Effector memory CD4-positive, alpha-beta T cell (primary cell): ENCODE measurements around the gene TGFBI.
A peak's percentile ranks its signal among the peaks of the same experiment; 100 is the strongest.

Experiments used
- DNase-seq, 3 donors: peaks; one replicate each; pipeline ENCODE4 v3.0.0-alpha.2; 2020
- H3K27ac ChIP-seq: 2 replicates; pipeline ENCODE4 v1.7.0; 2013; ENCODE audit warnings: mild to moderate bottlenecking, low read length, moderate library complexity; ENCODE audit not compliant: insufficient read depth, poor library complexity, severe bottlenecking
- H3K27me3 ChIP-seq: replicated peaks from 2 replicates; pipeline ENCODE4 v1.7.0; 2013; ENCODE audit warnings: mild to moderate bottlenecking, low read length; ENCODE audit not compliant: insufficient read depth, control insufficient read depth, poor library complexity, severe bottlenecking
- H3K36me3 ChIP-seq: 2 replicates; pipeline ENCODE4 v1.7.0; 2013; ENCODE audit warnings: mild to moderate bottlenecking, low read length, moderate library complexity; ENCODE audit not compliant: control insufficient read depth, insufficient read depth
- H3K4me1 ChIP-seq: 2 replicates; pipeline ENCODE4 v1.7.0; 2013; ENCODE audit warnings: low read length, mild to moderate bottlenecking; ENCODE audit not compliant: control insufficient read depth, insufficient read depth, poor library complexity, severe bottlenecking
- H3K4me3 ChIP-seq: 2 replicates; pipeline ENCODE4 v1.7.0; 2013; ENCODE audit warnings: low read length, low read depth, mild to moderate bottlenecking; ENCODE audit not compliant: insufficient read depth, poor library complexity, severe bottlenecking
- H3K9me3 ChIP-seq: 2 replicates; pipeline ENCODE4 v1.7.0; 2013; ENCODE audit warnings: mild to moderate bottlenecking, low read length, moderate library complexity; ENCODE audit not compliant: control insufficient read depth

Gene TGFBI

GRCh38 chr5:136033848-136034247, 5.1 kb downstream of the TGFBI start:
- Histone ChIP-seq H3K4me3 (no peak overlapping the region), H3K4me1 (peaks cover 24% of the 10 kb centered on the region), H3K9me3 (no peaks in the 10 kb centered on the region), H3K36me3 (no peaks in the 10 kb centered on the region), H3K27me3 (no peaks in the 10 kb centered on the region), H3K27ac (no peak overlapping the region)
- DNase-seq, result no peak

- no peak overlapping the region for H3K27ac ChIP-seq
- no peaks in the 10 kb centered on the region for H3K36me3 ChIP-seq
- no peaks in the 10 kb centered on the region for H3K27me3 ChIP-seq
- no peak for DNase-seq
- H3K4me3 ChIP-seq, result no peak overlapping the region
- peaks cover 24% of the 10 kb centered on the region for H3K4me1 ChIP-seq
- H3K9me3 ChIP-seq, result no peaks in the 10 kb centered on the region
Observed at GRCh38 chr5:136034492-136034891, 5.7 kb downstream of the TGFBI start.

GRCh38 chr5:136034984-136035383, 6.2 kb downstream of the TGFBI start:
- Histone ChIP-seq H3K9me3 (no peaks in the 10 kb centered on the region), H3K27me3 (no peaks in the 10 kb centered on the region), H3K36me3 (no peaks in the 10 kb centered on the region), H3K4me3 (no peak overlapping the region), H3K27ac (no peak overlapping the region), H3K4me1 (peaks cover 24% of the 10 kb centered on the region)
- DNase-seq, result no peak

DNA sequence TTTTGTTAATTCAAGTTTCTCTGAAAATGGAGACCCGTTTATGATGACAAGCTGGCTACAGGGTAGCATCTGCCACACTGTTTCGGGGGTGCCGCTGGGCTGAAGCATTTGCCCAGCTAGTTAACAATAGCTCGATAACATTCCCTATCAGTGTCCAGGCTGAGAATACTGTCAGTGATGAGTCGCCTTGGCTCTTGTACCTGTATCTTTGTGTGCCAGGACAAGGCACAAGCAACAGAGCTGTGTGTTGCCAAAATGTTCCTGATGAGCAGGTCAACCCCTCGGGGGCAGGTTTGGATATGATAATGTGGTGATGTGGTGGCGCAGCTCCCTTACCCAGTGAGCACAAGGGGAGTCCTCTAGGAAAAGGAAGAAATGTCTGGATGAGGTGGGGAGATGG, 7.0 kb downstream of the TGFBI start:
- no peak for DNase-seq
- peak overlapping the region; percentile 37 for H3K27ac ChIP-seq

DNA sequence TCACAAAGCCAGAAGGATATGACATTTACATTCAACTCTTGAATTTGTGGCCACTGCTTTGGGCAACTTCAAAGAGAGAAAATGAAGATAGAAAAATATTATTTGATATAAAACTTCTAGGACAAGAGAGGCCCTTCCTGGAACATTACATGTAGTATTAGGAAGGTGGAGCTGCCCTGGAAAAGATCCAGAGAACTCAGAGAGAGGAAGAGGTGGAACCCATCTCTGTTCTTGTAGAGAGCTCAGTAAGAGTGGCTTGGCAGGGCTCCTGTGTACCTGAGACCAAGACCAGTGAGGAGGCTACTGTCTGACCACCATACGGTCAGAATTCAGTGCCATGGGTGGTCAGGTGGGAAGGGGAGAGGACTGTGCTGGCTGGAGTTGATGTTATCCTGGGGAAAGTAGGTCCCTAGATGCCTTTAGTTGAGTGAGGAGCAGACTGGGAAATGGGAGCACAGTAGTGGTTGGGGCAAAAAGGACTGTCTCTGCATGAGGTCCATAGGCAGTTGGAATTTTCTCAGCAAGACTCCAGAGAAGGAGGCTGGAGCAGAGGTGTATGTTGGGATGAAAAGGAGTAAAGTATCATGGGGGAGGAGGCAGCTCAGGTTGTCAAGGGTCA, 7.6 kb downstream of the TGFBI start:
- H3K4me1 ChIP-seq, result peaks cover 24% of the 10 kb centered on the region

More for the DNA sequence above, 7.0 kb downstream of the TGFBI start:
- Histone ChIP-seq H3K27me3 (no peaks in the 10 kb centered on the region), H3K36me3 (no peaks in the 10 kb centered on the region), H3K4me3 (no peak overlapping the region), H3K4me1 (peaks cover 24% of the 10 kb centered on the region), H3K9me3 (no peaks in the 10 kb centered on the region)

GRCh38 chr5:136037001-136037705, 8.4 kb downstream of the TGFBI start:
- H3K4me3 ChIP-seq, result no peak overlapping the region
- peak; percentile 8 to 28 (median 12) for DNase-seq
- H3K4me1 ChIP-seq, result peaks cover 24% of the 10 kb centered on the region
- no peaks in the 10 kb centered on the region for H3K36me3 ChIP-seq
- H3K9me3 ChIP-seq, result no peaks in the 10 kb centered on the region
- no peaks in the 10 kb centered on the region for H3K27me3 ChIP-seq
- H3K27ac ChIP-seq, result peak overlapping the region; percentile 42

More for the DNA sequence above, 7.6 kb downstream of the TGFBI start:
- no peak overlapping the region for H3K4me3 ChIP-seq
- peak overlapping the region; percentile 37 for H3K27ac ChIP-seq
- DNase-seq, result no peak
- H3K36me3 ChIP-seq, result no peaks in the 10 kb centered on the region
- no peaks in the 10 kb centered on the region for H3K9me3 ChIP-seq
- H3K27me3 ChIP-seq, result no peaks in the 10 kb centered on the region

- H3K27ac ChIP-seq, result no peak overlapping the region
- peaks cover 30% of the 10 kb centered on the region for H3K4me1 ChIP-seq
- H3K36me3 ChIP-seq, result no peaks in the 10 kb centered on the region
- H3K4me3 ChIP-seq, result no peak overlapping the region
- H3K9me3 ChIP-seq, result no peaks in the 10 kb centered on the region
- no peaks in the 10 kb centered on the region for H3K27me3 ChIP-seq
- DNase-seq, result no peak
Observed at GRCh38 chr5:136038635-136039034, 9.8 kb downstream of the TGFBI start.

DNA sequence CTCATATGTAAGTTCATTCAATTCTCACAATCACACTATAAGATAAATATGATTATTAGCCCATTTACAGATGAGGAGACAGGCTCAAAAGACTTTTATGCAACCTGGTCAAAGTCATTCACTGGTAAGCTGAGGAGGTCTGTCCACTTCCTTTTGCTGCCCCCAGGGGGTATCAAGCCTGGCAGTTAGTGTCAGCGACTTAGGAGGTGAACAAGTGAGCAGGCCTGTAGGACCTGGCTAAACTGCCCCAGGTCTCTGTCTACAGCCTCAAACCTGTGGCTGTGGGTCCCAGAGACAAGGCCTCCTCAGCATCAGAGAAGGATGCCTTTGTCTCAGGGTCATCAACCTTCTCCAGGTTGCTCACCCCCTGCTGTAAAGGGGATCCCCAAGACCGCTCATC, 10.4 kb downstream of the TGFBI start:
- DNase-seq, result no peak
- Histone ChIP-seq H3K9me3 (no peaks in the 10 kb centered on the region), H3K36me3 (no peaks in the 10 kb centered on the region), H3K27ac (no peak overlapping the region), H3K4me1 (peaks cover 30% of the 10 kb centered on the region), H3K4me3 (no peak overlapping the region), H3K27me3 (no peaks in the 10 kb centered on the region)

DNA sequence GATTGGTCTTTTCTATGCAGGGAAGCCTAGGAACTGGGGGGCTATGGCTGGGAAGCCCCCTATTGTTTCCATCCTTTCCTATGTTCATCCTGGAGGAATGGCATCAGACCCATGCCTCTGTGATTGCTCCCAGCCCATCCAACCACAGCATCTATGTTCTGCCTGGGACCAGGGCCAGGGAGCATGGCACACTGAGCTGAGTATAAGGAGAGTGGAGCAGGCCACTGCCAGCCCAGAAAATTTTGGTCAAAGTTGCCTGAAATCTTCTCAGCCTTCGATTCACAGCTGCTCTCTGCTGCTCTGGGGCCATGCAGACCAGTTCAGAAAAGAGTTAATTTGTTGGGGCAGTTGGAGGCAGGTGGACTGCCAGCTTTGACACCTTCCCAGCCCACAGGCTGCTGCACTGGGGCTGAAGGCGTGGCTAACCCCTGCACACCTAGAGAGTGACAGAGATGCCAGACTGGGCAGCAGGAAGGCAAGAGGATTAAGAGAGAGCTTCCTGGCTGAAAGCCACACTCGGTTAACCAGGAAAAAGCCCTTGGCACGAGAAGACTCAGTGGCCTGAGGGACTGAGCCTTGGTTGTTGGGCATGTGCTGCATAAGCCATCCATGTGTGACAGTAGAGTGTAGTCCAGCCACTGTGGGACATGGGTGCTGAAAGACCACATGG, 12.1 kb downstream of the TGFBI start:
- no peaks in the 10 kb centered on the region for H3K9me3 ChIP-seq
- DNase-seq, result no peak
- H3K36me3 ChIP-seq, result no peaks in the 10 kb centered on the region
- H3K4me1 ChIP-seq, result peaks cover 28% of the 10 kb centered on the region
- no peaks in the 10 kb centered on the region for H3K27me3 ChIP-seq
- no peak overlapping the region for H3K27ac ChIP-seq
- H3K4me3 ChIP-seq, result no peak overlapping the region

- H3K27me3 ChIP-seq, result no peaks in the 10 kb centered on the region
- no peak for DNase-seq
- H3K27ac ChIP-seq, result no peak overlapping the region
- no peak overlapping the region for H3K4me3 ChIP-seq
- no peaks in the 10 kb centered on the region for H3K36me3 ChIP-seq
- H3K9me3 ChIP-seq, result no peaks in the 10 kb centered on the region
- peaks cover 16% of the 10 kb centered on the region for H3K4me1 ChIP-seq
Observed at GRCh38 chr5:136042156-136042555, 13.4 kb downstream of the TGFBI start.
